WI38 (cell line): ENCODE results near the gene ST6GALNAC3.

ENCODE experiments used
- H3K4me3 ChIP-seq: 2 replicates; pipeline ENCODE4 v1.5.1; 2011; ENCODE audit warnings: low read depth, mild to moderate bottlenecking, control low read depth, low read length
- CTCF ChIP-seq: IDR thresholded peaks from 2 replicates; pipeline ENCODE4 v1.5.1; 2012; ENCODE audit warnings: low read depth, mild to moderate bottlenecking, control low read depth, low read length

The ST6GALNAC3 gene

DNA sequence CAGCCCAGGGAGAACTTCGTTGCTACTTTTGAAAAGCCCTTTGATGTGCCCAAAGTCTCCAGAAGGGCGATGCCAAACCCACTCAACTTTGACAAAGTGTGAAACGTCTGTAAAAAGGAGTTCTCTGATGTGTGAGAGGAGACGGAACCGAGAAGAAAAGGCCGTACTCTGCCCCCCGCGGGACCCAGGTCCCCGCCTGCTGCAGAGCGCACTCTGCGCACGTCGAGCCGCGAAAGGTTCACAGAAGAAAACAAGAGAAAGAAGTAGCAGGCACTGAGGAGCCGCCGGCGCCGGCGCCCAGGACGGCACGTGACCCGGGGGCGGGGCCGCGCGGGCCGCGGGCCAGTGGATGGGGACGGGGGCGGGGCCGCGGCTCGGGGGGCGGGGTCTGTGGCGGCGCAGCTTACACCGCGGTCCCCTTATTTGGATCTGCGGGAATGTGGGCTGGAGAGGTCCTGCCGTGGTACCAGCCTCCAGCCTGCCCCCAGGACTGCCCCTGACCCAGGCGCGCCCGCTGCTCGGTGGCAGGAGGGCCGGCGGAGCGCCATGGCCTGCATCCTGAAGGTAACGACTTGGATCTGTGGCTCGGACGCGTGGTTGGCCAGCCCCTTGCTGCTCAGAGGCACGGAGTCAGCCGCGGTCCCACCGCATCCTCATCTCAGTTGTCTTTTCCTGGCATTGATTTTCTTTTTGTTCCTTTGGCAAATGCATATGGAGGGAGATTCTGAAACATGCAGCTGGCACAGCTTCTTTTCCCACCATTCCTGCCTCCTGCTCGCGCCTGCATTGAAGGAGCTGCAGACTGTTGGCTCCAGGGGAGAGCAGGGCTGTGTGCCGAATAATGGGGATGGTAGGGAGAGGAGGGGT, at the start of gene ST6GALNAC3:
Gene ST6GALNAC3 (plus strand): TSS at position 426 of the 867 bp plus-strand sequence.
- TF ChIP-seq CTCF: no peak
- H3K4me3 ChIP-seq: peak within 1 kb of the TSS; percentile 61

DNA sequence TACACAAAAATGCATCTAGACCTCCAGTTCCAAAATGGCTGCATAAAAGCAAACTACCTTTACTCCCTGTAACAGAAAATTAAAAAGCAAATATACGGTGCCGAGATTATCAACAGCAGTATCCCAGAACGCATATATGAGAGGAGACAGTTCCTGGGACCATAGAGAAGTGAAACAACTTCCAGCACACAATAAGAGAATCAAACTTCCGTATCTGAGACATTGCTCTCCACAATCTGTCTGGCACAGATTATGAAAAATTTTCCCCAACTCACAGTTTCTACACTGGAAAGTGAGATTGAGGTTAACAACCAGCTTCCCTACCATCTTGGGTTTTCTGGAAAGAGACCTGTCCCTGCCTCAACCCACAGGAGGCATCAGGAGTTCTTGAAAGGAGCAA, 47.2 kb upstream of the ST6GALNAC3 start:
- no peak for TF ChIP-seq CTCF
- H3K4me3 ChIP-seq: no peak overlapping the region

GRCh38 chr1:76029331-76029730, 45.2 kb upstream of the ST6GALNAC3 start:
- no peak for TF ChIP-seq CTCF
- H3K4me3 ChIP-seq: no peak overlapping the region

DNA sequence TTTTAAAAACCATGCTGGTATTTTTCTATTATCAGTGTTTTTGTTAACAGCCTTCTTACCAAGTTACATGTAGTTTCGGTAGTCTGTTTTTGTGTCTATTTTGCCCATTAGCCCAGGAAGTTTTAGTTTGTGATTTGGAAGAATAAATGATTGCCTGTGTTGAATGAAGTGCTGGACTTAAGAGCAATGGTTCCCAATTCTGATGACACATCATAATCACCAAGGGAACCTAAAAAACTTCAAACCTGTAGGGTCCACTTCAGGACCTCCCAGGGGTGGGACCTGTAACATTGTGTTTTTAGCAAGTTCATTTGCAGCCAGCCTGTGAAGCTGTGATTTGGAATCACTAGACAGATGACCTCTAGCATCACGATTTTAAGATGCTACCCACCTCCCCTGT, 43.0 kb upstream of the ST6GALNAC3 start:
- no peak overlapping the region for H3K4me3 ChIP-seq
- TF ChIP-seq CTCF: no peak

DNA sequence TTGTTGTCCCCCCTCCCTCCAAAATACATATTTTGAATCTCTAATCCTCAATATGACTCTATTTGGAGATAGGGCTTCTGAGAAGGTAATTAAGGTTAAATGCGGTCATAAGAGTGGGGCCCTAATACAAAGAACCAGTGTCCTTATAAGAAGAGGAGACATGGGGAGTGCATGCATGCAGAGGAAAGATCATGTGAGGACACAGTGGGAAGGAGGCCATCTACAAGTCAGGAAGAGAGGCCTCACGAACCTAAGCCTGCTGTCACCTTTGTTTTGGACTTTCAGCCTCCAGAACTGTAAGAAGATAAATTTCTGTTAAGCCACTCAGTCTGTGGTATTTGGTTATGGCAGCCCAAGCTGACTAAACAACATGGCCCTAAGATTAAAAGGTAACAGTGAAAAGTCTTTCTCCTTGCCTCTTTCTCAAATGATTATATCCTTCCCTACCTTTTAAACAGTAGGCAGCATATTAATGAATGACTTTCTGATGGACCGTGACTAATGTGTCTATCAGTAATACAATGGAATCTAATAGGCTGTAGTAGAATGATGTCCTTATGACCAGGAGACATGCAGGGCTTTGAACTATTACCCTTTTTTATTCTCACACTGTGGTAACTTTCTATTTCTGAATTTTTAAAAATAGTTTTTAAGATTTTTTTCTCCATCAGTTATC, 40.6 kb upstream of the ST6GALNAC3 start:
- TF ChIP-seq CTCF: no peak
- no peak overlapping the region for H3K4me3 ChIP-seq

GRCh38 chr1:76035053-76035452, 39.5 kb upstream of the ST6GALNAC3 start:
- H3K4me3 ChIP-seq: no peak overlapping the region

More at GRCh38 chr1:76035053-76035452, 39.5 kb upstream of the ST6GALNAC3 start:
- 0 out of 2 replicates have a peak, but pooled peaks have one; percentile 17 for TF ChIP-seq CTCF
